GM19468 (cell line): Measurements from ENCODE around the gene STRBP.
A peak's percentile ranks its signal among the peaks of the same experiment; 100 is the strongest.
"Not testable (repeated sequence)": the region's sequence is repeated elsewhere in the genome, so short reads cannot be mapped to it uniquely, and the experiment has no call there.

ENCODE experiments used
- ATAC-seq: cut with Tn5 transposase; IDR thresholded peaks from one replicate; pipeline ENCODE4 v1.9.1; 2021; ENCODE audit warnings: mild to moderate bottlenecking, moderate library complexity, moderate number of reproducible peaks; ENCODE audit not compliant: unreplicated experiment; ENCODE audit errors: extremely low read depth

The STRBP gene

GRCh38 chr9:123253204-123253603 is 15.2 kb downstream of the STRBP start:
- ATAC-seq, result no peak

- ATAC-seq, result no peak
Observed at GRCh38 chr9:123251741-123252140, 16.6 kb downstream of the STRBP start.

GRCh38 chr9:123251324-123251723 is 17.1 kb downstream of the STRBP start:
- ATAC-seq, result no peak

GRCh38 chr9:123250504-123250903 is 17.9 kb downstream of the STRBP start:
- no peak for ATAC-seq

GRCh38 chr9:123249162-123249561 is 19.2 kb downstream of the STRBP start:
- not testable (repeated sequence) for ATAC-seq

- ATAC-seq, result no peak
Observed at GRCh38 chr9:123248630-123249029, 19.8 kb downstream of the STRBP start.

- no peak for ATAC-seq
Observed at GRCh38 chr9:123246534-123246933, 21.9 kb downstream of the STRBP start.

- no peak for ATAC-seq
Observed at GRCh38 chr9:123239726-123240125, 28.7 kb downstream of the STRBP start.

GRCh38 chr9:123238365-123238764 is 30.0 kb downstream of the STRBP start:
- ATAC-seq, result no peak

GRCh38 chr9:123237220-123237619 is 31.2 kb downstream of the STRBP start:
- ATAC-seq, result no peak

- ATAC-seq, result no peak
Observed at GRCh38 chr9:123235448-123235847, 32.9 kb downstream of the STRBP start.

GRCh38 chr9:123234853-123235252 is 33.5 kb downstream of the STRBP start:
- ATAC-seq, result no peak

GRCh38 chr9:123232332-123232731 is 36.1 kb downstream of the STRBP start:
- no peak for ATAC-seq

- no peak for ATAC-seq
Observed at GRCh38 chr9:123231421-123231820, 37.0 kb downstream of the STRBP start.

- no peak for ATAC-seq
Observed at GRCh38 chr9:123228967-123229366, 39.4 kb downstream of the STRBP start.

GRCh38 chr9:123225995-123226394 is 42.4 kb downstream of the STRBP start:
- no peak for ATAC-seq

- ATAC-seq, result peak; percentile 81
Observed at GRCh38 chr9:123225374-123225813, 43.0 kb downstream of the STRBP start.

GRCh38 chr9:123220127-123220526 is 48.3 kb downstream of the STRBP start:
- no peak for ATAC-seq

GRCh38 chr9:123218831-123219230 is 49.6 kb downstream of the STRBP start:
- ATAC-seq, result no peak

GRCh38 chr9:123217128-123217654 is 51.2 kb downstream of the STRBP start:
- ATAC-seq, result no peak

- ATAC-seq, result no peak
Observed at GRCh38 chr9:123216251-123216797, 52.1 kb downstream of the STRBP start.

GRCh38 chr9:123211081-123211480 is 57.3 kb downstream of the STRBP start:
- no peak for ATAC-seq
